Dermis blood vessel endothelial cell (primary cell): ENCODE measurements around the gene PAPSS2. TPM values are rescaled to one million over a fixed set of nuclear protein-coding genes. Genes with fewer than 3 reads are reported as not detected.
A peak's percentile ranks its signal among the peaks of the same experiment; 100 is the strongest.

Experiments
- DNase-seq: peaks from one replicate; pipeline ENCODE4 v3.0.0; 2010
- total RNA-seq: library from RNA; depleted of rRNA; stranded (reverse); fragments of >200 nt; gene quantifications from 2 replicates; pipeline ENCODE4 v1.2.3, GENCODE V29; 2014

PAPSS2 gene
- total RNA-seq, 1 donor from 2014 or later: 98.9 TPM

GRCh38 chr10:87750817-87751216 lies 91.1 kb downstream of the PAPSS2 start:
- DNase-seq: no peak

GRCh38 chr10:87751274-87751673 lies 91.6 kb downstream of the PAPSS2 start:
- no peak for DNase-seq

- peak; percentile 27 for DNase-seq
Measured at GRCh38 chr10:87752566-87752965, 92.9 kb downstream of the PAPSS2 start.

- no peak for DNase-seq
Measured at GRCh38 chr10:87753995-87754866, 94.6 kb downstream of the PAPSS2 start.

GRCh38 chr10:87757685-87758084 lies 98.0 kb downstream of the PAPSS2 start:
- no peak for DNase-seq

GRCh38 chr10:87759551-87759950 lies 99.9 kb downstream of the PAPSS2 start:
- no peak for DNase-seq

- peak; percentile 89 for DNase-seq
Measured at GRCh38 chr10:87760195-87760905, 100.7 kb downstream of the PAPSS2 start.

- no peak for DNase-seq
Measured at GRCh38 chr10:87761153-87761552, 101.5 kb downstream of the PAPSS2 start.

- DNase-seq: peak; percentile 66
Measured at GRCh38 chr10:87761892-87762291, 102.2 kb downstream of the PAPSS2 start.

- DNase-seq: no peak
Measured at GRCh38 chr10:87763086-87763861, 103.6 kb downstream of the PAPSS2 start.

GRCh38 chr10:87764072-87764934 lies 104.6 kb downstream of the PAPSS2 start:
- no peak for DNase-seq

- no peak for DNase-seq
Measured at GRCh38 chr10:87765666-87766376, 106.1 kb downstream of the PAPSS2 start.

- no peak for DNase-seq
Measured at GRCh38 chr10:87767253-87767652, 107.6 kb downstream of the PAPSS2 start.

GRCh38 chr10:87771871-87772500 lies 112.3 kb downstream of the PAPSS2 start:
- peak; percentile 65 for DNase-seq

GRCh38 chr10:87775766-87776165 lies 116.1 kb downstream of the PAPSS2 start:
- DNase-seq: peak; percentile 70

GRCh38 chr10:87776328-87776727 lies 116.7 kb downstream of the PAPSS2 start:
- no peak for DNase-seq

- no peak for DNase-seq
Measured at GRCh38 chr10:87781545-87781944, 121.9 kb downstream of the PAPSS2 start.

- no peak for DNase-seq
Measured at GRCh38 chr10:87782721-87783120, 123.0 kb downstream of the PAPSS2 start.

GRCh38 chr10:87786421-87786820 lies 126.7 kb downstream of the PAPSS2 start:
- no peak for DNase-seq

- DNase-seq: no peak
Measured at GRCh38 chr10:87790185-87790584, 130.5 kb downstream of the PAPSS2 start.

- no peak for DNase-seq
Measured at GRCh38 chr10:87794285-87794684, 134.6 kb downstream of the PAPSS2 start.
